Lower leg skin (tissue), 4 donors: ENCODE measurements around the gene TRIM37. TPM values are rescaled to one million over a fixed set of nuclear protein-coding genes. Genes with fewer than 3 reads are reported as not detected.

Experiments
- DNase-seq, 2 donors: peaks; one replicate each; pipeline ENCODE4 v3.0.0-alpha.2; 2019; ENCODE audit warnings: low spot score in 2 of 2
- H3K4me3 ChIP-seq: fragments of 200-600 bp; sonication (generic); 2 replicates; pipeline ENCODE4 v1.5.1; 2017; ENCODE audit warnings: mild to moderate bottlenecking, low read depth; ENCODE audit not compliant: poor library complexity, severe bottlenecking
- POLR2A ChIP-seq, 2 donors: fragments of 450-650 bp; IDR thresholded peaks; one replicate each; pipeline ENCODE4 v1.6.1; 2016 to 2017; ENCODE audit warnings: antibody characterized with exemption in 2 of 2, mild to moderate bottlenecking in 1 of 2, moderate library complexity in 1 of 2
- WGBS, 2 donors: methylation state at CpG; one replicate each; pipeline ENCODE4 v1.1.5; 2018; 5-methylcytosine and 5-hydroxymethylcytosine counted together
- intact Hi-C: fragments of 100-400 bp; cut with DNase I; formaldehyde crosslinking; loops from one replicate; pipeline ENCODE4 v1.15.0; 2023; ENCODE audit warnings: low total_unique reads
- total RNA-seq, 4 donors: library from RNA; depleted of rRNA; stranded (reverse); fragments of >200 nt; gene quantifications; one replicate each; pipeline ENCODE4 v1.1.0, GENCODE V29; 2016
- TF ChIP-seq, protein P1 (sequence below), 3 donors: fragments of 450-650 bp; IDR thresholded peaks; one replicate each; pipeline ENCODE4 v1.5.1; 2016; ENCODE audit warnings: antibody characterized with exemption in 3 of 3, mild to moderate bottlenecking in 3 of 3, moderate library complexity in 2 of 3

TRIM37 gene
- total RNA-seq, 4 donors from 2014 or later: 10.3 to 18.0 (median 13.9) TPM

- 87 to 97% methylated on average over 2 of the region's 2 CpGs for WGBS, 2 donors
- DNase-seq: no peak
- TF ChIP-seq, protein P1, sequence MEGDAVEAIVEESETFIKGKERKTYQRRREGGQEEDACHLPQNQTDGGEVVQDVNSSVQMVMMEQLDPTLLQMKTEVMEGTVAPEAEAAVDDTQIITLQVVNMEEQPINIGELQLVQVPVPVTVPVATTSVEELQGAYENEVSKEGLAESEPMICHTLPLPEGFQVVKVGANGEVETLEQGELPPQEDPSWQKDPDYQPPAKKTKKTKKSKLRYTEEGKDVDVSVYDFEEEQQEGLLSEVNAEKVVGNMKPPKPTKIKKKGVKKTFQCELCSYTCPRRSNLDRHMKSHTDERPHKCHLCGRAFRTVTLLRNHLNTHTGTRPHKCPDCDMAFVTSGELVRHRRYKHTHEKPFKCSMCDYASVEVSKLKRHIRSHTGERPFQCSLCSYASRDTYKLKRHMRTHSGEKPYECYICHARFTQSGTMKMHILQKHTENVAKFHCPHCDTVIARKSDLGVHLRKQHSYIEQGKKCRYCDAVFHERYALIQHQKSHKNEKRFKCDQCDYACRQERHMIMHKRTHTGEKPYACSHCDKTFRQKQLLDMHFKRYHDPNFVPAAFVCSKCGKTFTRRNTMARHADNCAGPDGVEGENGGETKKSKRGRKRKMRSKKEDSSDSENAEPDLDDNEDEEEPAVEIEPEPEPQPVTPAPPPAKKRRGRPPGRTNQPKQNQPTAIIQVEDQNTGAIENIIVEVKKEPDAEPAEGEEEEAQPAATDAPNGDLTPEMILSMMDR (IDR thresholded peaks at IDR 0.05): no peak
- no peak for TF ChIP-seq POLR2A (IDR thresholded peaks at IDR 0.05)
- no peak overlapping the region for H3K4me3 ChIP-seq
- intact Hi-C loops: no loop called here
Measured at GRCh38 chr17:59010026-59010425, 96.7 kb downstream of the TRIM37 start.

GRCh38 chr17:59008737-59009136 lies 97.9 kb downstream of the TRIM37 start:
- no peak for DNase-seq
- no peak for TF ChIP-seq POLR2A (IDR thresholded peaks at IDR 0.05)
- TF ChIP-seq, protein P1 (IDR thresholded peaks at IDR 0.05): no peak
- 95% methylated on average over 2 of the region's 2 CpGs for WGBS, 2 donors
- intact Hi-C loops: loop anchor here (5.0 kb wide), 1 partner anchor 306 kb away; no protein-coding TSS in a partner anchor
- H3K4me3 ChIP-seq: no peak overlapping the region

GRCh38 chr17:59007995-59008394 lies 98.7 kb downstream of the TRIM37 start:
- TF ChIP-seq POLR2A (IDR thresholded peaks at IDR 0.05): no peak
- TF ChIP-seq, protein P1 (IDR thresholded peaks at IDR 0.05): no peak
- DNase-seq: no peak
- no peak overlapping the region for H3K4me3 ChIP-seq
- intact Hi-C loops: loop anchor here (2.0 to 5.0 kb wide), 2 partner anchors 45 to 306 kb away; no protein-coding TSS in a partner anchor
- WGBS, 2 donors: 85 to 89% methylated on average over 2 of the region's 2 CpGs

DNA sequence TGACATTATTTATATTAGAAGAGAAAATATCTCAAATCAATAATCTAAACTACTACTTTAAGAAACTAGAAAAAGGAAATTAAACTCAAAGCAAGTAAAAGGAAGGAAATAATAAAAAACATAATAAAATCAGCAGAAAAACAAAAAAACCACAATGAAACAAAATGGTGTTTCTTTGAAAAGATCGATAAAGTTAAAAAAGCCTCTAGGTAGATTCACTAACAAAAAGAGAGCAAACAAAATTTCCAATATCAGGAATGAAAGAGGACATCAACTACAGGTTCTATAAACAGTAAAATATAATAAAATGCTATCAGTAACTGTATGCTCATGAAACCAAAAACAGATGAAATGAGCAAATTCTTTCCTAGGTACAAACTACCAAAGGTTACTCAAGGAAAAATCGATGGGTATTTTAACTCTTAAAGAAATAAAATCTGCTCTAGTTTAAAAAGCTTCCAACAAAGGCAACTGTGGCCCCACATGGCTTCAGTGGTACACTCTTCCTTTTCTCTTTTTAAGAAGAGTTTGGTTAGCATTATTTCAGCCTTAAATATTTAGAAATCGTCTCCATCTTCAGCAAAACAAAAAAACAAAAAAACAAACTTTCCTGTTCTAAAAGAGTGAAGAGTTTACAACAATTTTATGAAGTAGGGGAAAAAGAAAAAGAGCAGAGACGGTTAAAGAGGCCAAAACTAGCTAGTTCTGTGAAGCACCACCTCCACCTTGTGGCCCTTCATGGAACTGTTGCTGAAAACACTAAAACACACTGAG lies 102.2 kb downstream of the TRIM37 start:
- H3K4me3 ChIP-seq: no peak overlapping the region
- 19 to 23% methylated on average over 4 of the region's 4 CpGs for WGBS, 2 donors
- TF ChIP-seq, protein P1 (IDR thresholded peaks at IDR 0.05): peak in 1 of 3 donors; percentile 69
- no peak for TF ChIP-seq POLR2A (IDR thresholded peaks at IDR 0.05)
- peak; percentile 59 to 88 for DNase-seq
- intact Hi-C loops: loop anchor here (5.0 kb wide), 1 partner anchor 302 kb away; no protein-coding TSS in a partner anchor

DNA sequence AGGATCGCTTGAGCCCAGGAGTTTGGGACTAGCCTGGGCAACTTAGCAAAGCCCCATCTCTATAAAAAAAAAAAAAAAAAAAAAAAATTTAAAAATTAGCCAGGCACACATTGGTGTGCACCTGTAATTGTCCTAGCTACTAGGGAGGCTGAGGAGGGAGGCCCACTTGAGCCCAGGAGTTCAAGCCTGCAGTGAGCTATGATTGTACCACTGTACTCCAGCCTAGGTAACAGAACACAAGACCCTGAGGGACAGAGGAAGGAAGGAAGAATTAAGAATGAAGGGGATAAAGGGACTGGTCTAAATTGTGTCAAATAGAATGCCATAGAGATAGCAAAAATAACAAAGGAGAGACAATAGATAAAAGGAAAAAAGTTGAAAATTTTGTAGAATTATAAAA lies 102.8 kb downstream of the TRIM37 start:
- intact Hi-C loops: no loop called here
- TF ChIP-seq, protein P1 (IDR thresholded peaks at IDR 0.05): no peak
- TF ChIP-seq POLR2A (IDR thresholded peaks at IDR 0.05): no peak
- no peak overlapping the region for H3K4me3 ChIP-seq
- no peak for DNase-seq
- 92 to 100% methylated on average over 1 of the region's 1 CpG for WGBS, 2 donors
